Limb (tissue), 2 donors: ENCODE measurements around the gene ASPDH.
A peak's percentile ranks its signal among the peaks of the same experiment; 100 is the strongest.
"Not testable (repeated sequence)": the region's sequence is repeated elsewhere in the genome, so short reads cannot be mapped to it uniquely, and the experiment has no call there.

Experiments
- DNase-seq, 2 donors: peaks; one replicate each; pipeline ENCODE4 v3.0.0-alpha.2; 2016; ENCODE audit errors: extremely low spot score in 2 of 2

ASPDH gene

DNA sequence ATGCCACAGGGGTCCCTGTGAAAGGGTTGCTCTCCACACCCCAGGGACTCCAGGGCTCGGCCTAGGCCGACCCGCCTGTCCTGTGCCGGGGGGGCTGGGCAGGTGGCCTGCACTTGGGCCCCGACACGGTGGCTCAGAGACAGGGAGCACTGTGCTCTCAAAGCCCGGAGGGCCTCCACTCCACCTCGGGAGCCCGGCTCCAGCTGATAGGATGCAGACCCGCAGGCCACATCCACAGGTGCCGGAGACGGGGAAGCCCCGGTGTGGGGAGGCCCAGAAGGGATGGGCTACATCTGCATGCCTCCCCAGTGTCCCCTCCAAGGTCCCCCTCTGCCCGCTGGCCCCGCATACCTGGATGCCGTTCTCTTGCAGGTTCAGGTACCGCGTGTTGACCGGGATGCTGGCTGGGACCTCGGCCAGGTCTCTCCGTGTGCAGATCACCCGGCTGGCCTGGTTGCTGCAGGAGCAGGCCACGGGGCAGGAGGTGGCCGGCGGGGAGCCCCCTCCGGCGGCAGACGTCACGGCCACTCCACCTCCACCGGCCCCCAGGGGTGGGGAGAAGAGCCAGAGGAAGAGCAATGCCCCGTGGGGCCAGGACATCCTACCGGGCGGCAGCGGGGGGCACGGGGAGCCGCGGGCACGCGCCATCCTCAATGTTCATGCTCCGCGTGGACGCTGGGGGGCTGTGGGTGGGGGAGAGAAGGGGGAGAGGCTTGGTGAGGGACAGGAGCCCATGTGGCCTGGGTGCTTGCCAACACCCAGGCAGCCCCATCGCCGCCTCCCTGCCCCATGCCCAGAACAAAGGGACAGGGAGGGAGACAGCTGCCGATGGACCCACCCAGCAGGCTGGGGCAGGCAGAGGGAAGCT, 34.7 kb upstream of the ASPDH start:
- DNase-seq = peak in 1 of 2 donors; percentile 24

DNA sequence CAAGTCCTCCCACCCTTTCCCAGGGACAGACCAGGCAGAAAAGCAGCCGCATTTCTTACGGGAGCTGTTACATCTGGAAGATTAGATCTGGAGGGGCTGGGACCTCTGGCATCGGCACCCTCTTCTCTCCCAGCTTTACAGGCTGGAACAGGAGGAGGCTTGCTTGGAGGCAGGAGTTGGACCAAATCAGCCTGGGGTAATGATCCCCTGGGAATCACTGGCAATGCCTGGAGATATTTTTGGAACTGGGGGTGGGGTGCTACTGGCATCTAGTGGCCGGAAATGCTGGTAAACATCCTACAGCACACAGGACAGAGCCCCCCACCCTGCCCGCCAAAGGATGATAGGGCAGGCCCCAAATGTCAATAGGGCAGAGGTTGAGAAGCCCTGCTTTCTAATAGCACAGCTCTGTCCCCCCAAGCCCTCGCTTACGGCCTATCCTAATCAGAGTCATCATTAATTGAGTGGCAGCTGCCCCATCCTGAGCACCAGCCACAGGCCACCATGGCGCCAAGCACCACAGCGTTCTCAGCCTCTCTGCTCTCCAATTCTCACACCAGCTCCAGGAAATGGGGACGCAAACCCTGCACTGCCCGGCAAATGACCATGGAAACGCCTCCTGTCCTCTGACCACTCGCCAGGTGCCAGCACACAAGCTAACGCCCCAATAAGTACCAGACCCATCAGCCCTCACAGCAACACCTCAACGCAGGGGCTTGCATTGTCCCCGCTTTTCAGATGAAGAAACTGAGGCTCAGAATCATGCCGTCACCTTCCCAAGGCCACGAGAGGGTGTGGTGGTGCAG, 33.9 kb upstream of the ASPDH start:
- peak in 1 of 2 donors; percentile 28 for DNase-seq

DNA sequence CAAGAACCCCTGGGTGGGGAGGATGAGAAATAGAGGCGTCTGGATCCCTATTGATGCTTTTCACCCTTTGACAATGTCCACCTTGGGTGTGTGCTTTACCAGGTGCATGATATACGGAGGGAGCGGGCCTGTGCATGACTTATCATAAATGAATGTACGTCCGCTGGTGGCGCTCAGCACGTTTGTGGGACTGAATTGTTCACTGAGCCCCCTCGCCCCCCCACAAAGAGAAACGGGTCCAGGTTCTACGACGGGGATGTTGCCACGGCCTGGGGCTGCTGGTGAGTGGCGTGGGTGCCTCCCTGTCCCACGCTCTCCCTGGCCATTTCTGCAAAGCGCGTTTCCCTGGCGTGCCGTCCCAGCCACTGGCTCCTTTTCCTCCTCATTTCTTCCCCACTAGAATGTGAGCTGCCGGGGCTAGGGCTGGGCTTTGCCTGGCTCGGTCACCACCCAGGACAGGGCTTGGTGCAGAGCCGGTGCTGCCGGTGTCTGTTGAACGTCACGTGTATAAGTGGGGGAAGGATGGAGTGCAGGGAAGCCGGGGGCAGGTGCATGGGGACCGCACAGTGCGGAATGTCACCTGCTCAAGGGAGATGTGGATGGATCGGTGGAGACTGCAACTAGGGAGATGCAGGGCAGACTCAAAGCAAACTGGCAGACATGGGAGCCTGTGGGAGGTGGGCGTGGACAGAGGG, 33.0 kb upstream of the ASPDH start:
- no peak for DNase-seq

DNA sequence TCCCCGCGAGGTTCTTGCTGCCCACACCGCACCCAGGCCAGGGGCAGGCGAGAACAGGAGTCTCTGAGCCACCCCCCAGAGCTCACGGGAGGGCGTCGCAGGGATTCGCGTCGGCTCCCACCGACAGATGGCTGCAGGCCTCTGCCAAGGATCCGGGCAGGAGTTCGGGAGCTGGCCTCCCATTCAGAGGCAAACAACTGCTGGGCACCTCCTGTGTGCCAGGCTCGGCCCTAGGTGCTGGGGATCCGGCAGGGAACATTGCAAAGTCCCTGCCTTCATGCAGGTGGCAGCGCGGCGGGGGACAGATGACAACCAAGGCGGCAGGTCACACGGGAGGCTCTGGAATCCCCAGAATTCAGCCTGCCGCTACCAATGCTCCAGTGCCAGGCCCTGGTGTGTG, 29.2 kb upstream of the ASPDH start:
- no peak for DNase-seq

DNA sequence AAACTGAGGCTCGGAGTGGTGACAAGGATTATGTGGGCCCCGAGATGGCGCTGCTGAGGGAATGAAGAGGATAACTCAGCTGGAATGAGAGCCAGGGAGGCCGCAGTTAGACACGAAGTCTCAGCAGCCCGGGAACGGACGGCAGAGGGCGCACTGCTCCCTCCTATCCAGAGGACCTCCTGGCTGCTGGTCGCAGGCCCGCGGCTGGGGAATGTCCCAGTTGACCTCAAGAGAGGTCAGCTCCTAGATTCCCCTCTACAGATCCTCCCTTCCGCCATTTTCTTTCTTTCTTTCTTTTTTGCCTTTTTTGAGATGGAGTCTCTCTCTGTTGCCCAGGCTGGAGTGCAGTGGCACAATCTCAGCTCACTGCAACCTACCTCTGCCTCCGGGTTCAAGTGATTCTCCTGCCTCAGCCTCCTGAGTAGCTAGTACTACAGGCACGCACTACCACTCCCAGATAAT, 24.1 kb upstream of the ASPDH start:
- peak; percentile 54 to 85 for DNase-seq

DNA sequence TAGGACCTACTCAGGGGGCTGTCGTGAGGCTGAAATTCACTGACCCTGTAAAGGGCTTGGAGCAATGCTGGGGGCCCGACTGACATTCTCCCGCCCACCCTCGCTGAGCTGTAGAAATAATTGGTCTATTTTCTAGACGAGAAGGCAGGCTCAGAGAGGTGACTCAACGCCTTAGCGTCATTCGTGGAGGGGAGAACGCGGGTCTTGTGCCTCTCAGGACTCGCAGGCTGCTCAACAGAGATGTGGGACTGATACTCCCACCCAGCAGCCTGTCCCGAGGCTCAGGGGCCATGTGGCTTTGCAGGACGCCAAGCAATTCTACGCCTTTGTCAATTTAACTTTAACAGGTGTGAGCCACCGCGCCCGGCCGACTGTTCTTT, 23.6 kb upstream of the ASPDH start:
- no peak for DNase-seq

DNA sequence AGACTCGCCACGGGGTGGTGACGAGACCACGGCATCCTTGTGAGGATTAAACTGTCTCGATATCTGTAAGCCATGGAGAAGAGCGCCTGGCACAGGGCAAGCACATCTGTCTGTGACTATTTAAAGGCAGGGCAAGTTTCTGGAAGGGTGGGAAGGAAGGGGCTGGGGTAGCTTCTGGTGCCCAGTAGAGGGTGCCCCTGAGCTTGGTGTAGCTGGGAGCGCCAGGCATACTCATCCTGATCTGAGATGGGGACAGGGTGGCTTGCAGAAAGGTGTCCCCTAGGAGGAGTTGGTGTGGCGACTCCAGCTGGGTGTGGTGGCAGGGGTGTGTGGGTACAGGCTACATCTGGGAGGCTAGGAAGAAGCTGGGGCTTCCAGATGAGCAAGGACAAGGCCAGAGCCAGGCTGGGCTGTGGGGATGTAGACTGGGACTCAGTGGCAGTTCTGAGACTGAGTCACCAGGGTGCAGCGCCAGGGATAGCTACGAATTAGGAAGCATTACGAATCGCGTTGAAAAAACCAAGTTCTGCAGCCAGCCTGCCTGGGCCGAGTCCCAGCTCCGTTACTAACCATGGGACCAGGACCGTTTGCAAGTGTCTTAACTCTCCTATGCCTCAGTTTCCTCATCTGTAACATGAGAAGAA, 23.1 kb upstream of the ASPDH start:
- DNase-seq = no peak

DNA sequence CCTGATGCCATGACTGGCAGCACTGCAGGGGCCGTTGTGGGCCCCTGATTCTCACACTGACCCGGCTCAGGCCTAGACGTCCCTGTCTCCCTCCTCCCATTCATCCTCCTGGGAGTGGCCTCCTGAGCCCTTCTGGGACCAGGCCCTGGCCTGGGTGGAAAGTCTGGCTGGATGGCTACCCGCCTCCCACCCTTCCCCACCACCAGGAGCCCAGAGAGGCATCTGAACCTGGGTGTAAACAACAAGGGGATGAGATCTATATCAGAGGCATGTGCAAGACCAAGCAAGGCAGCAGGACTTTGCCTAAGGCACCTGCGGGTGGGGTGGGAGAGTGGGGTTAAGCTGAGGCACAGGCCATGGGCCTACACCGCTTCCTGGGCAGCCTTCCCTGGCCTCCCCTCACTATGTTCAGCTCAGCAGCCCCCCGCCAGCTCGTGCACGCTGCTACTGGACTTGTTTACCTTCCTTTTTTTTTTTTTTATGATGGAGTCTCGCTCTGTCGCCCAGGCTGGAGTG, 22.0 kb upstream of the ASPDH start:
- no peak for DNase-seq

DNA sequence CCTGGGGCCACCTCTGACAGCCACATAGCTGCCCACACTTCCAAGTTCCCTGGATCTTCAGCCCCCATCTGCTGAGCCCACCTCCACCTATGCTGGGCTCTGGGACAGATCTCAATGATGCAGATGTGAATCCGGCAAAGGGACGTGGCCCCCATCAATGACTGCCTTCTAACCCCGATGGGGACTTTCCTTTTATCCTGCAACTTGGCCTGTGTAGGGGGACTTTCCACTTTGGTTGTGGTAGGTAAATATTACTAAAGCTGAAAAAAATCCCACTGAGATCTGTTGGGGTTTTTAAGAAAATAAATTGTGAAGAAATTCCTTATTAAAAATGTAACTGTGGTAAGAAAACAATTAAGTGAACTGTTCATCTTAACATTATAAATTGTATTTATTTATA, 20.8 kb upstream of the ASPDH start:
- DNase-seq = no peak

DNA sequence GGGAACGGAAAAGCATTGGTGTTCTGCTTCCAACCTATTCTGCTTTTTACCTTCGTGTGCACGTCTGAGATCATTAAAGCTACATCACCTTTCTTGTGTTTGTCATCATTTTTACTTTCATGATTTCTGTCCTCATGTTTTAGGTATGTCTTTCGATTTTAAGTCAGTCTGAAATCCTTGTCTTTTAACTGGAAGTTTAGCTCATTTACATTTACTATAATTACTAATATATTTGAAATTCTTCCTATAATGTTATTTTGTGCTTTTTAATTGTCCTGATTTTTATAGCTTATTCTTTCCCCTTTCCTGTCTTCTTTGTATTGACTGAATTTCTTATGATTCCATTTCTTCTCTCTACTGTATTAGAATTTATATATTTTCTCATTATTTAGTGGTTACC, 19.2 kb upstream of the ASPDH start:
- DNase-seq = no peak

DNA sequence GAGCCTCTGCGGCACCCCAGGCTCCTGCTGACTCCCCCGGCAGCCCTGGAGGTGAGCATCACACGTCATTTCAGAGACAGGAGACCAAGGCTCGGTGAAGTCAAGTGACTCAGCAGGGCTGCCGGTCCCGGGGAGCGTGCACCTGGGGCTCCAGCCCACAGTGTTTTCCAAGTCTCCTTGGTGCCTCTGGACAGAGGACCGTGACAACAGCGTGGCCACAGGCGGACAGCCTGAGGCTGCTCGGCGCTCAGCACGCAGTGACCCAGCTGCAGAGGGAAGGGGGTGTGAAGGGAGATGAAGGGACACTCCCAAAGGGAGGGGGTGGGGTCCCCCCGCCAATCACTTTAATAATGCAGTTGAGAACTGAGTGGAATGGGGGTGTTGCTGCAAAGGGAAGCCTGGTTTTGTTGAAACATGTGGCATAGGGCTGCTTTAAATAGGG, 17.5 kb upstream of the ASPDH start:
- no peak for DNase-seq

DNA sequence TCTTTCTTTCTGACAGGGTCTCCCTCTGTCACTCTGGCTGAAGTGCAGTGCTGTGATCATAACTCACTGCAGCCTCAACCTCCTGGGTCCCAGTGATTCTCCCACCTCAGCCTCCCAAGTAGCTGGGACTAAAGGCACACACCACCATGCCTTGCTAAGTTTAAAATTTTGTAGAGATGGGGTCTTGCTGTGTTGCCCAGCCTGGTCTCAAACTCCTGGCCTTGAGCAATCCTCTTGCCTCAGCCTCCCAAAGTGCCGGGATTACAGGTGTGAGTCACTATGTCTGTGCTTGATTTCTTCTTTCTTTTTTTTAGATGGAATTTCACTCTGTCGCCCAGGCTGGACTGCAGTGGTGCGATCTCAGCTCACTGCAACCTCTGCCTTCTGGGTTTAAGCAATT, 14.3 kb upstream of the ASPDH start:
- DNase-seq = not testable (repeated sequence)

DNA sequence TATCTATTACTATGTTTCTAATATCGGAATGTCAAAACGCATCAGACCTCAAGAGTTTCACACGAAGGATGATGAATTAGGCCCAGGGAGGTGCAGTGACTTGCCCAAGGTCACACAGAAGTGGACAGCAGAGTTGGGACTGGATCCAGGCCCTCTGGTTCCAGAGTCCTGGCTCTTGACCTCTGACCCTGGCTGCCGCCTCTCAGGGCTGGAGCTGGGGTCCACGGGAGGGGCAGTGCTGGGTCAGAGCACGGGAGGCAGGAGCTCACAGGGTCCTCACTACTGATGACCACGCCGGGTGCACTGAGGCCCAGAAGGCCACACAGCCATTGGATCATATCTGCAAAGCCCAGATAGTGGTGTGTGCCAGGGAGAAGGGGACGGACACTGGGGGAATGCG, 9.2 kb upstream of the ASPDH start:
- DNase-seq = no peak

DNA sequence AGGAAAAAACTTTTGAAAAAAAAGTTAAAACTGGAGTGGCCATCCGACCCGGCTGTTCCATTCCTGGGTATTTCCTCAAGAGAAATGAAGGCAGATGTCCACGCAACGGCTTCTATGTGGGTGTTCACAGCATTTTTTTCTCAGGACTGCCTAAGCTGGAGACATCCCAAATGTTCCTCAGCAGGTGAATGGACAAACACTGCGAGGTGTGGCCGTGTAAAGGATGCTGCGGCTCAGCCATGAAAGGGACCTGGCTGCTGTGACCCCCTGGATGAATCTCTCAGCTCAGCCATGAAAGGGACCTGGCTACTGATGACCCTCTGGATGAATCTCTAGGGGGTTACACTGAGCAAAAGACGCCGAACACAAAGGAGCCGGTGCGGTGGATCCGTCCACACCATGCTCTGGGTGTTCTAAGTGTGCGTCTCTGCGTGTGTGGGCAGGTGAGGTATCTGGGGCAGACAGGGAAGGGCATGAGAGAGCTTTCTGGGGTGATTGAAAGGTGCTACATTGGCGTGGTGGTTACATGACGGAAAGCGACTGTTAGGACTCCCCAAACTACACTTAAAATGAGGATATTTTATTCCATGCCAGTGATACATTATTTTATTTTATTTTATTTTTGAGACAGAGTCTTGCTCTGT, 7.2 kb upstream of the ASPDH start:
- no peak for DNase-seq

DNA sequence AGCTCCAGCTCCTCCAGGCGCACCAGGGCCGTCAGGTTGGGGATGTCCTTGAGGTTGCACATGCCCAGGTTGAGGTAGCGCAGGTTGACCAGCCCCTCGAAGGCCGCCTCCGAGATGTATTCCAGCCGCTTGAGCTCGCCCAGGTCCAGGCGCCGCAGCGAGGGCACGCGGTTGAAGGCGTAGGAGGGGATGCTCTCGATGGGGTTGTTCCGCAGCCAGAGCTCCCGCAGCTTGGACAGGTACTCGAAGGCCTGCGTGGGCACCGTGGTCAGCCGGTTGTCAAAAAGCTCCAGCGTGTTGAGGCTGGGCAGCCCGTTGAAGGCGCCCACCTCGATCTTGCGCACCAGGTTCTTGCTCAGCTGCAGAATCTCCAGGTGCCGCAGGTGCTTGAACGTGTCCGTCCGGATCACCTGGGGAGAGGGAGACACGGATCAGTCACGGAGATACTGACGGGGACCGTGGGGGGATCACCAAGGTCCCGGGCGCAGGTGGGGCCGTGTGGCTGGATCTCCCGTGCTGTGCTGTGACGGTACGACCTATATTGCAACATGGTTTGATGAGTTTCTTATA, 5.4 kb upstream of the ASPDH start:
- no peak for DNase-seq

DNA sequence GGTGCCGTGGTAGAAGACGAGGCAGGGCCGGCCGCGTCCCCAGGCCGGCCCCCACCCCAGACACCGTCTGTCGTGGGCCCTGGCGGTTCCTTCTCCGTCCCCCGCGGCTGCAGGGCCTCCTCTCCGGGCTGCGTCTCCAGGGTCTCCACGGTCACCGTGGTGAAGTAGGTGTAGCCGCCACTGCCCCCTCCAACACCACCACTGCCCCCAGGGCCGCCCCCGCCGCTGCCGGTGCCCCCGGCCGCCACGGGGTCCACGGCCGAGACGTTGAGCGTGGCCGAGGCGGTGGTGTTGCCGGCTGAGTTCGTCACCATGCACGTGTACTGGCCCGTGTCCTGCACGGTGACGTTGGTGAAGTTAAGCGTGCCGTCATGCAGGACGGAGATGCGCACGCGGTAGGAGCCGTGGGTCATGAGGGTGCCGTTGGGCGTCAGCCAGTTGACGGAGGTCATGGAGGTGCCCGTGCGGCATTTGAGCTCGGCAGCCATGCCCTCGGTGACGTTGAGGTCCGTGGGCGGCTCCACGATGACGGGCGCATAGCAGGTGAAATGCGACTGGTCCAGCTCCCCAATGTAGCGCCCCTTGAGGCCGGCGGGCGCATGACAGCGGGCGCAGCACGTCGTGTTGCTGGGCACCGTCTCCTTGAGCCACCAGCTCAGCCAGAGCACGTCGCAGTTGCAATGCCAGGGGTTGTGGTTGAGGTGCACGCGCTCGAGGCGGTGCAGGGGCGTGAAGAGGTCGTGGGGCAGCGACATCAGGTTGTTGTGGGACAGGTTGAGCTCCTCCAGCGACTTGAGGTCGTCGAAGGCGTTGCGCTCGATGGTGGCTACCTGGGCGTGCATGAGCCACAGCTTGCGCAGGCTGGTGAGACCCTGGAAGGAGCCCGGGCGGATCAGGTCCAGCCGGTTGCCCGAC, 4.6 kb upstream of the ASPDH start:
- DNase-seq = no peak

DNA sequence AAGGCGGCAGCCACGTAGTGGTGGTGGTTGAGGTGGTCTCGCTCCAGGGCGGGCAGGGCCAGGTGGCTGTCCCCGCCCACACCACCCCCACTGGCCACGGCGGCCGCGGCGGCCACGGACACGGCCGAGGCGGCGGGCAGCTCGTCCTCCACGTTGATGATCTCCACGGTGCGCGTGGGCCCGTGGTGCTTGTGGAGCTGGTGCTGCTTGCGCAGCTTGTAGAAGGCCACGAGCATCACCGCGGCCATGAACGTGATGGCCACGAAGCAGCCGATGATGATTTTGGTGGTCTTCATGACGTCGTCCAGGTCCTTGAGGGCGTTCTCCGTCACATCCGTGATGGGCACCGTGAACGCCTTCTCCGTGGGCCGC, 4.0 kb upstream of the ASPDH start:
- no peak for DNase-seq

DNA sequence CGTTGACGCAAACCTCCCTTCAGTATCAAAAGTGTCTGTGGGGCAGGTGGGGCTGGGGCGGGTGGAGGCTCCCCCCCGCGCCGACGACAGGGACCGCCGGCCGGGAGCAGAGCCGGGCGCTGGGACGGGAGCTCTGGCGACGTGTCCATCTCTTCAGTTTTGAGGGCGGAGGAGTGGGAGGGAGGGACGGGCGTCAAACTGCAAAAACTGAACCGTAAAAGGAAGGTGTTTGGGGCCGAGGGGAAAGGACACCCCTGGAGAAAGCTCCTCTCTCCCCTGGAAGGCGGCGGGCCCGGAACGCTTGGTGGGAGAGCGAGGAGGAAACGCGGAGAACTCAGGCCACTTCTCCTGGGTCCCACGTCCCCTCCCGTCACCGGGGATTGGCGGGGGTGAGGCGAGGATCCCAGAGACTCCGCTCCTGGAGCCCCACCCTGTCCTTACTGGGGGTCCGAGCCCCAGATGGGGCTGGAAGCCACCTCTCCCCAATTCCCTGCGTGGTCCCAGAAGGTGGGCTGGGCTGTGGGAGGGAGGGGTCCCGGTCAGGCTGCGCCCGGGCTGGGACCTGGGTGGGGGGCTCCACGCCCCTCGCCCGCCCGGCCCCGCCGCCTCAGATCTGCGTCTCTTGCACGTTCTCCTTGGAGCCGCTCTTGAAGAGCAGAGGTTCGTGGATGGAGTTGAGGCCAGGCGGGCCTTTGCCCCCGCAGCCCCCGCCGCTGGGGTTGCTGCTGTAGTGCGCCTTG, 3.4 kb upstream of the ASPDH start:
- DNase-seq = no peak

DNA sequence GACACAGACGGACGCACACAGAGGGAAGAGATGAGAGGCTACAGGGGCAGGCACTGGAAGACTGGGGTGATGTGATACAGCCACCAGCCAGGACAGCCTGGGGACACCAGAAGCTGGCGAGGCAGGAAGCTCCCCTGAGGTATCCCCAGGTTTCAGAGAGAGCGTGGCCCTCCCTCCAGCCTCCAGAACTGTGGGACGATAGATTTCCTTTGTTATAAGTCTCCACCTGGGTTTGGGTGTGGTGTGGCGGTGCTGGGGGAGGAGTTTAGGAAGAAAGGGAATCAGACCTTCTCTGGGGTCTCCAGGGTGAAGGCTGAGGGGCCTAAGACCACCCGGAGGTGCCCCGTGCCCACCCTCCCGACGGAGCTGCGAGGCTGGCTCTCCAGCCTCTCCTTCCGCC, 2.7 kb upstream of the ASPDH start:
- DNase-seq = no peak
